ENCODE results near the gene ELK4. TPM values are rescaled to one million over a fixed set of nuclear protein-coding genes. Genes with fewer than 3 reads are reported as not detected.

ELK4 gene
- total RNA-seq, 1 experiment from 2014 or later = 39.0 TPM

- ChIA-PET POLR2A (no interaction called here), CTCF (interaction anchor here (1.0 to 7.4 kb wide), 3 partner anchors 37 to 117 kb away, joined by 4 to 265 read pairs (median 57); partner anchors contain the start of gene ELK4)
- H3K4me1 Mint-ChIP-seq = peaks cover 8% of the 10 kb centered on the region
- DNase-seq (ENCODE audit: low spot score) = no peak
- H3K27ac Mint-ChIP-seq = no peak overlapping the region; the same call in 1 of the 2 replicates
- no peak overlapping the region for H3K4me3 Mint-ChIP-seq
- peaks cover 10% of the 10 kb centered on the region for H3K36me3 Mint-ChIP-seq
- no peaks in the 10 kb centered on the region for H3K9me3 Mint-ChIP-seq
- no peak for ATAC-seq
- TF ChIP-seq GABPB1 (CRISPR knock-in tag; IDR thresholded peaks at IDR 0.05) = no peak
- no peak for TF ChIP-seq ZNF396 (CRISPR knock-in tag; IDR thresholded peaks at IDR 0.05; ENCODE audit: borderline replicate concordance)
- TF ChIP-seq ZNF532 (CRISPR knock-in tag; IDR thresholded peaks at IDR 0.05; ENCODE audit: borderline replicate concordance) = no peak
- TF ChIP-seq ATF3 (CRISPR knock-in tag; conservative IDR thresholded peaks at IDR 0.05) = no peak
- no peak for TF ChIP-seq NR1H2 (CRISPR knock-in tag; IDR thresholded peaks at IDR 0.05)
- no peak for TF ChIP-seq ZNF263 (CRISPR knock-in tag; IDR thresholded peaks at IDR 0.05; ENCODE audit: low read depth)
- no peak for TF ChIP-seq SMAD3 (CRISPR knock-in tag; IDR thresholded peaks at IDR 0.05; ENCODE audit: borderline replicate concordance)
- TF ChIP-seq TEAD4 (CRISPR knock-in tag; IDR thresholded peaks at IDR 0.05) = no peak
- no peak for TF ChIP-seq ERG (CRISPR knock-in tag; IDR thresholded peaks at IDR 0.05)
- TF ChIP-seq EMX1 (CRISPR knock-in tag; IDR thresholded peaks at IDR 0.05) = no peak
- TF ChIP-seq ZNF219 (CRISPR knock-in tag; IDR thresholded peaks at IDR 0.05; ENCODE audit: borderline replicate concordance) = no peak
- no peak for TF ChIP-seq ATF6 (CRISPR knock-in tag; IDR thresholded peaks at IDR 0.05)
- TF ChIP-seq ZNF232 (CRISPR knock-in tag; IDR thresholded peaks at IDR 0.05) = no peak
- TF ChIP-seq RORB (CRISPR knock-in tag; IDR thresholded peaks at IDR 0.05) = no peak
- no peak for TF ChIP-seq ZNF317 (CRISPR knock-in tag; IDR thresholded peaks at IDR 0.05; ENCODE audit: borderline replicate concordance, low read depth)
- peaks cover 10% of the 10 kb centered on the region for H3K27me3 Mint-ChIP-seq (ENCODE audit: low read depth)
These were observed 37.0 kb downstream of the ELK4 start for GRCh38 chr1:205594846-205595245.

- ATAC-seq = no peak
- peaks cover 8% of the 10 kb centered on the region for H3K36me3 Mint-ChIP-seq
- ChIA-PET CTCF (interaction anchor here (0.7 to 7.4 kb wide), 6 partner anchors 11 to 118 kb away, joined by 3 to 265 read pairs (median 37); partner anchors contain the start of gene ELK4), POLR2A (interaction anchor here (0.6 to 0.7 kb wide), 2 partner anchors 38 to 758 kb away, joined by 3 to 5 read pairs; no protein-coding TSS in a partner anchor)
- H3K27ac Mint-ChIP-seq = no peak overlapping the region
- peaks cover 8% of the 10 kb centered on the region for H3K4me1 Mint-ChIP-seq
- peaks cover 10% of the 10 kb centered on the region for H3K27me3 Mint-ChIP-seq (ENCODE audit: low read depth)
- no peak overlapping the region for H3K4me3 Mint-ChIP-seq
- DNase-seq (ENCODE audit: low spot score) = no peak
- H3K9me3 Mint-ChIP-seq = no peaks in the 10 kb centered on the region
- TF ChIP-seq NR2C2 (CRISPR knock-in tag; IDR thresholded peaks at IDR 0.05) (no peak), USF1 (CRISPR knock-in tag; IDR thresholded peaks at IDR 0.05) (no peak), ARID4B (CRISPR knock-in tag; IDR thresholded peaks at IDR 0.05; ENCODE audit: borderline replicate concordance) (no peak), JAZF1 (CRISPR knock-in tag; IDR thresholded peaks at IDR 0.05) (no peak), NFATC4 (CRISPR knock-in tag; IDR thresholded peaks at IDR 0.05) (no peak), ZNF423 (CRISPR knock-in tag; IDR thresholded peaks at IDR 0.05) (no peak), ZNF671 (CRISPR knock-in tag; IDR thresholded peaks at IDR 0.05) (no peak), MXD4 (CRISPR knock-in tag; IDR thresholded peaks at IDR 0.05; ENCODE audit: borderline replicate concordance) (no peak)
These were observed 37.8 kb downstream of the ELK4 start for GRCh38 chr1:205593967-205594366.

Data from WTC11 (cell line).